Neural progenitor cell (in vitro differentiated cells): ENCODE measurements around the gene CLCNKA.

Experiments used
- EZH2 ChIP-seq: fragments of 200-600 bp; sonication (generic); IDR thresholded peaks from 2 replicates; pipeline ENCODE4 v1.6.1; 2017; ENCODE audit warnings: antibody characterized with exemption, mild to moderate bottlenecking, moderate library complexity
- EZH2phosphoT487 ChIP-seq: fragments of 200-600 bp; sonication (generic); IDR thresholded peaks from 2 replicates; pipeline ENCODE4 v1.6.1; 2017; ENCODE audit warnings: antibody characterized with exemption
- TF ChIP-seq, protein P1 (sequence below): fragments of 200-600 bp; sonication (generic); IDR thresholded peaks from 2 replicates; pipeline ENCODE4 v1.5.1; 2017; ENCODE audit warnings: antibody characterized with exemption, mild to moderate bottlenecking

GRCh38 chr1:16013908-16014258 is 8.0 kb upstream of the CLCNKA start:
- TF ChIP-seq, protein P1, sequence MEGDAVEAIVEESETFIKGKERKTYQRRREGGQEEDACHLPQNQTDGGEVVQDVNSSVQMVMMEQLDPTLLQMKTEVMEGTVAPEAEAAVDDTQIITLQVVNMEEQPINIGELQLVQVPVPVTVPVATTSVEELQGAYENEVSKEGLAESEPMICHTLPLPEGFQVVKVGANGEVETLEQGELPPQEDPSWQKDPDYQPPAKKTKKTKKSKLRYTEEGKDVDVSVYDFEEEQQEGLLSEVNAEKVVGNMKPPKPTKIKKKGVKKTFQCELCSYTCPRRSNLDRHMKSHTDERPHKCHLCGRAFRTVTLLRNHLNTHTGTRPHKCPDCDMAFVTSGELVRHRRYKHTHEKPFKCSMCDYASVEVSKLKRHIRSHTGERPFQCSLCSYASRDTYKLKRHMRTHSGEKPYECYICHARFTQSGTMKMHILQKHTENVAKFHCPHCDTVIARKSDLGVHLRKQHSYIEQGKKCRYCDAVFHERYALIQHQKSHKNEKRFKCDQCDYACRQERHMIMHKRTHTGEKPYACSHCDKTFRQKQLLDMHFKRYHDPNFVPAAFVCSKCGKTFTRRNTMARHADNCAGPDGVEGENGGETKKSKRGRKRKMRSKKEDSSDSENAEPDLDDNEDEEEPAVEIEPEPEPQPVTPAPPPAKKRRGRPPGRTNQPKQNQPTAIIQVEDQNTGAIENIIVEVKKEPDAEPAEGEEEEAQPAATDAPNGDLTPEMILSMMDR = no peak
- TF ChIP-seq EZH2 (no peak), EZH2phosphoT487 (no peak)
